Hindlimb muscle (tissue), 1 donor: ENCODE data around the gene MORF4L1. TPM values are rescaled to one million over a fixed set of nuclear protein-coding genes. Genes with fewer than 3 reads are reported as not detected.
"Not testable (repeated sequence)": the region's sequence is repeated elsewhere in the genome, so short reads cannot be mapped to it uniquely, and the experiment has no call there.

Experiments
- DNase-seq: peaks from one replicate; pipeline ENCODE4 v3.0.0-alpha.2; 2013
- polyA plus RNA-seq: library from polyadenylated mRNA; unstranded; fragments of 120-200 nt; gene quantifications from one replicate; pipeline ENCODE4 v1.2.1, GENCODE V29; 2013; ENCODE audit not compliant: insufficient read length

Gene MORF4L1
- polyA plus RNA-seq, 1 donor, result 485 TPM

DNA sequence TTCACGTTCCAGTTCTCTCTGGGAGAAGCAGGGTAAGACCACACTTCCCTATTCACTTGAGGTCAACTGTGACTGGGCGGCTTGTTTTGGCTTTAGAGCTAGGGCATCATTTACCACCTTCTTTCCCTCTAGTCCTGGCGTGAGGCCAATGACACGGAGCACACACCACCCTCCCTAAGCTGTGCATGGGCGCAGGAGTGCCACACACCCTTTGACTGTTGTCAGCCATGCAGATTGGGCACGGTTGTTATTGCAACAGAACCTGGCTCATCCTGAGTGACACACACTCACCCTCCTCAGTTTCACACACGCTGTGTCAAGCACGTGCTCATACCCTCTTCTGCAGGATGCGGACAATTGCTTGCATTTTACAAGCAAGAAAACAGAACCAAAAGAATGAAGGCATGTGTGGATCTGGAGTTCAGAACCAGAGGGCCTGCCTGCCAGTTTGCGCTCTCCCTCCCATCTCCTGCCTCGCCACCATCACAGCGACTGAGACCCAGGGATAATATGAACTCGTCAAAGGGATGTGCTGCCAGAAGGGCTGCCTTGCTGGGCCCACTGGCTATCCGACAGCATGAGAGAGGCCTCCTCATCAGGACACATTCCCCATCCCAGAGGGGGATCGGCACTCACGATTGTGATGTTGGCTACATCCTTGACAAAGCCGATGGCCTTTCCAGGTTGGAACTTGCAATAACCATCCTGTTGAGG is 54.5 kb downstream of the MORF4L1 start:
- DNase-seq, result no peak

DNA sequence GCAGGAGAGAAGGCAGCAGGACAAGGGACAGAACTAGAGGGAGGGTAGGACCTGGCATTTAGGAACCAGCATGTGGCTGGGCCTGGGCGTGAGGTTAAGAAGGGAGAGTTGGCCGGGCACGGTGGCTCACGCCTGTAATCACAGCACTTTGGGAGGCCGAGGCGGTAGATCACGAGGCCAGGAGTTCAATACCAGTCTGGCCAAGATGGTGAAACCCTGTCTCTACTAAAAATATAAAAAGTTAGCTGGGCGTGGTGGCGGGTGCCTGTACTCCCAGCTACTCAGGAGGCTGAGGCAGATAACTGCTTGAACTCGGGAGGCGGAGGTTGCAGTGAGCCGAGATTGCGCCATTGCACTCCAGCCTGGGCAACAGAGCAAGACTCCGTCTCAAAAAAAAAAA is 55.5 kb downstream of the MORF4L1 start:
- not testable (repeated sequence) for DNase-seq

- no peak for DNase-seq
Measured at GRCh38 chr15:78928616-78929093, 56.0 kb downstream of the MORF4L1 start.

- no peak for DNase-seq
Measured at GRCh38 chr15:78929536-78930264, 57.0 kb downstream of the MORF4L1 start.

GRCh38 chr15:78930577-78931388 is 58.1 kb downstream of the MORF4L1 start:
- no peak for DNase-seq

DNA sequence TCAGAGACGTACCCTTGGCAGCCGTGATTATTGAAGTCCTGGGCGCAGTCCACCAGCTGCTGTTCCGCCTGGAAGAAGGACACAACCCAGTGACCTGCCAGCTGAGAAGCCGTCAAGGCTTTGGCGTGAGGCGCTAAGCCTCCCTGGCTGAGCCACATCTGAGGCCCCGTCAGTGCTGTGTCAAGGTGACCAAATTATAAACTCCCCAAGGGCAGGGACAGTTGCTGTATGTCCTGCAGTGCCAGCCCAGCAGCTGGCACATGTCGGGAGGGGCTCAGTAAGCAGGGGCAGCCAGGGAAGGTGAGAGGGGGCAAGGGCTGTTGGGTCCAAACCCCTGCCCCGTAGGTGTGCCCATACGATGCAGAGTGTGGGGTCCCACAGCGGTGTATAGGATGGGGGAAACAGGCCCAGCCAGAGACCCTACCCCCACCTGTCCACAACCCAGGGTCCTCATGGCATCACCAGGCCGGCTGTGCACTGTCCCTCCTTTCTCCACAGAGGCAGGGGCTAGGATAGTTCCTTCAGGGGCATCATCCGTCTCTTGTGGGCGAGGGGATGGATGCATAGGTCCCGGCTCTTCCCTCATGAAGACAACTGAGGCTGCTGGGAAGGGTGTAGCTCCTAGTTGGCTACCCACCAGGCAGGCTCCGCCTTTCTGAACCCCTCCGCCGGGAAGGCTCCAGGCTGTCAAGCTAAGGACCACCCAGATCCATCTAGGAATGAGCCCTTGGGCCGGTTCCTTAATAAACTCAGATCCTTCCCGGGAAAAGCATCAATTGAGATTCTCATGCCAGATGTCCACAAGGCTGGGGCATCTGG is 59.0 kb downstream of the MORF4L1 start:
- no peak for DNase-seq

GRCh38 chr15:78932258-78932808 is 59.6 kb downstream of the MORF4L1 start:
- no peak for DNase-seq

DNA sequence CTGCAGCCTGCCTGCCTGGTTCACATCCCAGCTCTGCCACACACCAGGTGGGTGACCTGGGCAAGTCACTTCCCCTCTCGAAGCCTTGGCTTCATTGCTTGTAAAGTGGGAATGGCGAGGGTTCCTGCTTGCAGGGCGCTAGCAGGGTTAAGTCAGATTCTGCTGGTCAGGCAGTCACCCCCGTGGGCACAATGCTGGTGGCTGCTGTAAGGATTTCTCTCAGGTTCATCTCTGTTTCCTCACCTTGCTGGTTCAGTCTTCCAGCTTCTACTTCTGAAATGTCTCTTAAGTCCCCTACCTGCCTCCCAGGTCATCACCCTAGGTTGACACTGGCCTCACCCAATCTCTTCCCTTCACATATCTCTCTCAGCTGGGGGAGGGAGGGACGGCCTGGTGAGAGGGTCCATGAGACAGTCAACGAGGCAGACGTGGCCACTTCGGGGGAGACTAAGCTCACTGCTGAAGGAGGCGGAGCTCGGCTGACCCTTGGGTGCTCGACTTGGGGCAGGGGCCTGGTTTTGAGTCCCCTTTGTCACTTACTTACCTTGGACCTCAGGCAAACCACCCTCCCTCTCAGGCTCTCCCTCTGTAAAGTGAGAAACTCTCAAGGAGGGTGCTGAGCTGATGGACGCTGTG is 60.6 kb downstream of the MORF4L1 start:
- no peak for DNase-seq

GRCh38 chr15:78933823-78934654 is 61.3 kb downstream of the MORF4L1 start:
- peak; percentile 86 for DNase-seq

- no peak for DNase-seq
Measured at GRCh38 chr15:78934655-78935023, 61.9 kb downstream of the MORF4L1 start.

GRCh38 chr15:78937132-78937739 is 64.5 kb downstream of the MORF4L1 start:
- DNase-seq, result no peak

GRCh38 chr15:78938658-78939488 is 66.2 kb downstream of the MORF4L1 start:
- no peak for DNase-seq

DNA sequence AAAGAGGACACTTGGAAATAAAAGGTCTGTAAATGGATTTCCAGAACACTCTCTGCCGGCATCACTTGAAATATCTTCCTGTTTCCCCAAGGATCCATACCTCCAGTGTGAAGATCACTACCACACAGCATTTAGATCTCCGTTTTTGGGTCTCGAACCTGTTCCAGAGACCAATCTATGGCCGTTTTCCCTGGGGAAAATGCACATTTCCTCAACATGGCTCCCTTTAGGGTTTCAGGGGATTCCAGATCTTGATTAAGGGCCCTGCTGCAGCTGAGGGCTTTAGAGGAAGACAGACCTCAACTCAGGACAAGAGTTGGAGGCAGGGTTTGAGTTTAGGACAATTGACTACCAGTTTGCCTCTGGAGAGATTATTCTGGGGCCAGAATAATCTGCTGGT is 70.1 kb downstream of the MORF4L1 start:
- no peak for DNase-seq

DNA sequence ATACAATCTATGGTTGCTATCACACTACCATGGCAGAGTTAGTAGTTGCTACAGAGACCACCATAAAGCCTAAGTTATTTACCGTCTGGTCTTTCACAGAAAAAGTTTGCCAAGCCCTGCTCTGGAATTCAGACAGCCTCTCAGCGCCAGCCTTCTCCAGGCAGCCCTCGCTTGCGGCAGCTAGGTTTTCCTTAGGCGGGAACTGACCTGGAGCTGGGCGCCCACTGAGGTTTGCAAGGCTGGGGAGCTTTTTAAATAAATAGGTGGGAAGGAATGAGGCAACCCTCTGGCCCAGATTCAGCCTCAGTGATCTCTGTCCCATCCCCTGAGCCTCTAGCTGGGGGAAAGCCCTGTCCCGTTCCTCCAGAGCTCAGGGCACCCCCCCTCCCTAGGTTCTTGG is 71.0 kb downstream of the MORF4L1 start:
- DNase-seq, result no peak

DNA sequence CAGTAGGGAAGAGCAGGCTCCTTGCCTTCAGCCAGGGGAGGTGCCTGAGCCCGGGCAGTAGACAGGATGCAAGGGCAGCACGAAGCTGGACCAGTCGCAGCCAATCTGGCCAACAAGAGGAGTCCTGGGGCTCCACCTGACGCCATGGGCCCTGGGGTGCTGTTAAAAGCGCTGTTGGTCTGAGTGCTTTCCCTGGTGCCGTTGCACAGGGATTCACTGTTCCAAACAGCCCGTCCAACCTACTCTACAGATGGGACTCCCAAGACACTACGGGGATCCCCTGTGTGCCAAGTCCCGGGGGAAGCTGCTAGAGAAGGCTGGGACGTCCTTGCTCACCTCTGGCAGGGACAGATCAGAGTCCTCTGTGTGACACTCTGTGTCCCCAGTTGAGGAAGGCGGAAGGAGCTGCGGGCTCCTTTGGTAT is 71.5 kb downstream of the MORF4L1 start:
- DNase-seq, result no peak

DNA sequence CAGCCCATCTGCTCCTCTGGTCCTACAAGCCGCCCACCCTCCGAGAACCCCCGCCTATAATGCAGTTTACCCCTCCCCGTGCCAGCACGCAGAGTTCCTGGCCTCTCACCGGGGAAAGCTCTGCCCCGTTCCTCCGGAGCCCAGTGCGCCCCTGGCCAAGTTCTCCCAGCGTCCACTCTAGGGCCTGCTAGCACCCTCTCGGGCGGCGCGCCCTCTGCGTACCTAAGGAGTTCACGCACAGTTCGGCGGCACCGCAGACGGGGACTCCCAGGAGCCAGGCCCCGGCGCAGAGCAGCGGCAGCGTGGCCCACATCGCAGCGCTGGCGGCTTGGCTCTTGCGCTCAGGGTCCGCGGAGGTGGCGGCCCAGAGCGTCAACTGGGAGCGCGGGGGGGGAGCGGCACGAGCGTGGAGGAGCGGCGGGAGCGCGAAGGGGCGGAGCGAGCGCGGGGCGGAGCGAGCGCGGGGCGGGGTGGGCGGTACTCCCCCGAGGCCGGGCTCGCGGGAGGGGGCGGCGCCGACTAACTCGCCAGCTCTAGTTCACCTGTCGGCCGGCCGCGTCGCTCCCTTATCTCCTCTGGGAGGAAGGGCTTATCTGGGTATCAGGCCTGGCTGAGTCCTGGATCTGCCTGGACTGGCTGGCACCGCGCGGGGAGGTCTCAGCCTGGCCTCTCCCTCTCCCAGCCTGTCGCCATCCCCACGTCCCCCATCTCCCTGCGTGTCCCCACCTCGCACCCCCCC is 72.1 kb downstream of the MORF4L1 start, which contains the start of gene CTSH:
Gene CTSH, minus strand, starts transcription at position 378 of the 739 bp plus-strand sequence. Its CDS starts 65 bp downstream, at position 313.
- peak; percentile 62 for DNase-seq

DNA sequence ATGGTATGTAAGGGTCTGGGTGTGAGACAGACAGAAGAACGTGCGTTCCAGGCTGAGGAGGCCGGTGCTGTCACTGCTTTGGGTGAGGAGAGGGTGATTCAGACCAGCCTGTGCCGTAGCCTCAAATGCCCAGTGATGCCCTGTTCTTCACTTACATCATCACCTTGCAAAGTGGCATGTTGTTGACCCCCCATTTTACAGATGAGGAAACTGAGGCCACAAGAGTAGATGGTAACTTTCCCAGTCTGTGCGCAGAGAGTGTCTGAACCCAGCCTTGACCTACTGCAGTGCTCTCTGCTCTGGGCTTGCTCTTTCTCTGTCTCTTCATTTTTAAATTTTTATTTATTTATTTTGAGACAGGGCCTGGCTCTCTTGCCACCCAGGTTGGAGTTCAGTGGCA is 73.8 kb downstream of the MORF4L1 start:
- no peak for DNase-seq

GRCh38 chr15:78947506-78947905 is 74.8 kb downstream of the MORF4L1 start:
- DNase-seq, result no peak
